Nucleus accumbens (tissue), 56 donors: ENCODE results near the gene GATA5.

Experiments used
- DNase-seq, 56 donors: peaks; one replicate each; lab custom pipeline; 2025; lab: John Stamatoyannopoulos, UW

The GATA5 gene

GRCh38 chr20:62475027-62475771 is 596 bp downstream of the GATA5 start:
- no peak for DNase-seq

- no peak for DNase-seq
Measured at GRCh38 chr20:62474604-62475026, 1.2 kb downstream of the GATA5 start.

GRCh38 chr20:62473717-62474603 is 1.8 kb downstream of the GATA5 start:
- no peak for DNase-seq

DNA sequence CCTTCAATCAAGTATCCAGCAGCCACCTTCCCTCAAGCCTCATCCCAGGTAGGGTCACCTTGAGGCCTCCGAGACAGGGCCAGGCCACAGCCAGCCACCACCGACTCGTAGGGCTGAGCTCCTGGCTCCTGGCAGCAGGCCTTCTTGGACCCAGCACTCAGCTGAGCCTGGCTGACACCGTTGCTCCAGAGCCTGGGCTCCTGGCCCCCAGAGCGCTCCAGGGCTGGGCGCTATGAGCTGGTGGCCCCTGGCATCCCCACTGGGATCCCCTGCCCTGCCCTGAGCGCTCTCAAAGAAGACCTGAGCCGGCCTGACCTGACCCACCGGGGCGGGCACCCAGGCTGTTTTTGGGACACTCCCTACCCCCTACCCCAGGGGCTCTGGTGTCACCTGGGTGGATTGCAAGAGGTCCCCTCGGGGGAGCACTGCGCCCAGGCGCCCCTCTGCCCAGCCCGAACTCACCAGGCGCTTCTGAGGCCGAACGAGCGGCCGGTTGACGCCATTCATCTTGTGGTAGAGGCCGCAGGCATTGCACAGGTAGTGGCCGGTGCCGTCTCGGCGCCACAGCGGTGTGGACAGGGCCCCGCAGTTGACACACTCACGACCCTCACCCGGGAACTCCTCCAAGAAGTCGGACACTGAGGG is 2.7 kb downstream of the GATA5 start:
- DNase-seq: no peak

DNA sequence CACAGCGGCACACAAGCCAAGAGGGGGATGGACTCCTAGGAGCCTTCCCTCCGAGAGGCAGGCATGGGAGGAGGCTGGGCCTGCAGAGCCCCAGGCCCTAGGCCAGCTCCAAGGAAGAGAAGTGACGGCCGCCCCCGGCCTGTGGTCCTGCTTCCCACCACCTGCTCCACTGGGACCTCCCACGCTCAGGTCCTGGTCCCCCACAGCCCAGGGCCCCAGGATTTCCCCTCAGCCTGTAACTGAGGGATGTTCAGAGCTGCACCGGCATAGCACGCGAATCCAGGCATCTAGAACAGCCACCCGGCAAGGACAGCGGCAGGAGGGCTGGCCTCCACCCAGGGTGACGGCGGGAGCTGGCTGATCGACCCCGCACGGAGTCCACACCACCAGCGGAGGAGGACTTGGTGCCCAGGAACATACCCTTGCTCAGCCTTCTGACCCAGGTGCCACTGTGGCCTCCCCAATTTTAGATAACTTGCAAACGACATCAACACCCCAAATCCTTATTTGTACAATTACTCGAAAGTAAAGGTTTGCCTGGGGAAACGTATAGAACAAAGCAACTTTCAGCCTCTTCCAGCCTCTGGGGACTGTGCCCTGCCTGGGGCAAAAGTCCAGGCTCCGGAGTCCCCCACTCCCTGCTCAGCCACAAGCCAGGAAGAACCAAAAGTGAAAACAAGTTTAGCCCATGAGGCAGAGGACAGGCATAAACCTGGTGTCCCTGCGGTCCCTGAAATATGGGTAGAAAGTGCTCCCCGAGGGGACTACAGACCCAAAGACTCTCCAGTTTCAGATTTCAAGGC is 3.5 kb downstream of the GATA5 start:
- no peak for DNase-seq

DNA sequence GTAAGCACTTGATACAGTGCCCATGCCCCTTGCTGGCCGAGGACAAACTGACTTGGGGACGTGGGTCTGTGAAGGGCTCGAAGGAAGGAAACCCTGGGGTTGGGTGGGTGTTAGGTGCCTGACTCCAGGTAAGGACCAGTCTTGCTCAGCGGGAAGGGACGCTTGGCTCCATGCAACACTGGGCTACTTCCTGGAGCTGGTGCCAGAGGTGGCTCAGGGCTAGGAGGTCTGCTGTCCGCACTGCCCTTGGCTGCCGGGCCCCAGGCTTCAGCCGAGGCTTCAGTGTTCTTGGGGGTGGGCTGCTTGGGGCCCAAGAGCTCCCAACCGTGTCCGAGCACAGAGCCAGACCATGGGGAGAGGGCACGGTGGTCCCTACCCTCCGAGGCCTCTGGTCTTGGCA is 5.3 kb downstream of the GATA5 start:
- no peak for DNase-seq

GRCh38 chr20:62470001-62470400 is 5.8 kb downstream of the GATA5 start:
- DNase-seq: no peak

- no peak for DNase-seq
Measured at GRCh38 chr20:62469352-62469751, 6.4 kb downstream of the GATA5 start.

- no peak for DNase-seq
Measured at GRCh38 chr20:62466806-62467537, 8.8 kb downstream of the GATA5 start.

- DNase-seq: no peak
Measured at GRCh38 chr20:62466072-62466760, 9.6 kb downstream of the GATA5 start.

DNA sequence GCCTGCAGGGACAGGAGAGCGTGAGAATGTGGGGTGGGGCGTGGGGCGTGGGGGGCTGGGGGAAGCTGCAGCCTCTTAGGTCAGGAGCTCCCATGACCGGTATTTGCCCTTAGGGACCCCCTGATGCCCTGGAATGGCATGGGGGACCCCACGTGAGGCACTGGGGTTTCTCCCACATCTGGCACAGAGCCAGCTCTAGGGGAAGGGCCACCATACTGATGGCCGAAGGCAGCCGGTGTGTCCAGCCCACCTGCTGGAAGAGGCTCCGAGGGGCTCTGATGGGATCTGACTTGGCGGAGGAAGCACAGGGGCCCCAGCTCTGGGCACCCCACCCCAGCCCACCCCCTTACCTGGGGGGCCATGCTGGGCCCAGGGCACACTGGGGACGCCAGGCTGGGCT is 10.8 kb downstream of the GATA5 start:
- DNase-seq: no peak

DNA sequence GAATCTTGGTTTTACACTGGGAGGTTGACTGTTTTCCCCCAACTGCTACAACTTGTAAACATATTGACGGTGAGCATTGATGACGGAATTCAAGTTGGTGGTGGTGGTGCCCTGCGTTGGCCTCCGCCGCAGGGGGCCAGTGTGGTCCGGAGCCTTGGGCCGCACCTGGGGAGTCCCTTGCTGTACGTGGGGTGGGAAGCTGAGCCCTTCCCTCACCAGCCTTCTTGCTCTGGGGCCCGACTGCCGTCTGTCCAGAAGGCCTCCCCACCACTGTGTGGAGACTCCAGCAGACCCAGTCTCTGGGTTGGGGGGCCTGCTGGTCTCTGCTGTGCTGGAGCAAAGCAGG is 11.4 kb downstream of the GATA5 start:
- no peak for DNase-seq

DNA sequence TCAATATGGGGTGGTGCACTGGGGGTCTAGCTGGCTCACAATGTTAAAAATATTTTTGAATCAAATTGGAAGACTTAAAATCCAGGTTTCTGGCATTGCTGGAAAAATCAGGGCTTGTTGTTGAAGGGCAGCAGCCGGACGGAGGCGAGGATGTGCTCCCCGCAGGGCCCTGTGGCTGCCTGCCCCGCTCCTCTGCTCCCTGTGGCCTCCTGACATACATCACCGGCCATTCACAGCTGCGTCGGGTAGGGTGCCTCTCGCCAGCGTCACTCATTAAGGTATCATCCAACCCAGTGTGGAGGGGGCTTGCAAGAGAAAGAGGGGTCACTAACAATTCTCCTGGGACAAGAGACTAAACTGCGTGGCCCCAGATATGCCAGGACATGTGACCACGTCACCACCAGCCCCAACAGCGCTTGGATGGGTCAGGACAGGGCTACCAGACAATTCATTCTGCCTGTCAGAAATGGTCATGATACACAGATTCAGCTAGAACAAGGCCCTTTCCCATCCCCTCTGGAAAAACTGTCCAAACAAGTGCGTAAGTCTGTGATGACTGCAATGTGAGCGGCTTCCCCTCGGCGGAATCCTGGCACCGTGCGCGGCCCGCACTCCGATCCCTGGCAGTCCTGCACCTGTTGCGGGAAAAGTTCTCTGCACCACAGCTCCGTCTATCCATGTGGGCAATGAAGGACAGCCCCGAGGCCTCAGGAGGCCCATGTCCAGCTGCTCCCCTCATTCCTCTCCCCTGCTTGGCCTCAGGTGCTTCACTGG is 12.0 kb downstream of the GATA5 start:
- no peak for DNase-seq

GRCh38 chr20:62462976-62463592 is 12.7 kb downstream of the GATA5 start:
- no peak for DNase-seq

- no peak for DNase-seq
Measured at GRCh38 chr20:62461834-62462233, 14.0 kb downstream of the GATA5 start.

DNA sequence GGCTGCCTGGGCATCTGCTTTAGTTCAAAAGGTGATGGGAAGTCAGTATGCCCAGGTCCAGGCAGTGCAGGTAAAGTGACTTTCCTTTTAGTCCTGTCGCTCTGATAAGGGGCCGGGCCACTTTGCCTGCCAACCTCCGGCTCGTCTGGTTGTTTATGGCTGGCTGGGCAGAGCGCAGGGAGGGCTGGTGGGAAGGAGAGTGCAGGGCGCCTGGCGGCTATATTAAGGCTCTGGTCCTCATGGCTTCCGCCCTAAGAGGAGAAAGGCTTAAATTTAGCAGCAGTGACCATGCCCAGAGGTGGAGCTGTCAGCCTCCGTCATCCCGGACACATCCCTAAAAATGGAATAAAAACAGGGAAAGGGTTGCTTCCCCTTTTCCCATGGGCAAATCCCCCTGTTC is 14.6 kb downstream of the GATA5 start:
- DNase-seq: no peak

- no peak for DNase-seq
Measured at GRCh38 chr20:62460678-62461077, 15.1 kb downstream of the GATA5 start.

DNA sequence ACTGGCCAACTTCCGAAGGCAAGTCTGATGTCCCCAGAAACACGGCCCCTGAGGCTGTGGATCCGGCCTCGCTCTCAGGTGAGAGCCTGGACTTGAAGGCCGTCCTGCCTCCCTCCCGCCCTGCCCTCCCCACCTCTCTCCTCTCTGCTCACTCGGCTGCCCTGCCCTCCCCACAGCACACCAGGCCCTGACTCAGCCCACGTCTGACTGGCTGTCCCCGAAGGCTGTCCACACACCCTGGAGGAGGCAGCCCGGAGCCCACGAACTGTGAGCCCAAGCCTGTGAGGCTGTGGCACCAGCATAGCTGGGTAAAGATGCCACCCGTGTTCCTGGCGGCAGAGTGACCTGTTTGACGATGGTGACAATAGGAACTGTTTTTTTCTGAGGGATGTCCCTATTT is 16.3 kb downstream of the GATA5 start:
- DNase-seq: no peak
